H9 (cell line): ENCODE measurements around the gene CEACAM16. TPM values are rescaled to one million over a fixed set of nuclear protein-coding genes. Genes with fewer than 3 reads are reported as not detected.

ENCODE experiments used
- DNase-seq: peaks from one replicate; pipeline ENCODE4 v3.0.0-alpha.2; 2017
- H2AFZ ChIP-seq: one replicate; pipeline ENCODE4 v1.6.1; 2013; ENCODE audit warnings: mild to moderate bottlenecking, low read length, control low read depth, moderate library complexity
- H2AK5ac ChIP-seq: 2 replicates; pipeline ENCODE4 v1.6.1; 2013; ENCODE audit warnings: low read length, control low read depth, mixed read lengths; ENCODE audit not compliant: insufficient read length
- H2BK120ac ChIP-seq: one replicate; pipeline ENCODE4 v1.6.1; 2013; ENCODE audit warnings: low read depth, mild to moderate bottlenecking, low read length, control low read depth, inconsistent platforms; ENCODE audit not compliant: poor library complexity, severe bottlenecking
- H2BK12ac ChIP-seq: 2 replicates; pipeline ENCODE4 v1.6.1; 2013; ENCODE audit warnings: low read length, control low read depth, mixed read lengths, low read depth; ENCODE audit not compliant: insufficient read length
- H2BK15ac ChIP-seq: 2 replicates; pipeline ENCODE4 v1.6.1; 2013; ENCODE audit warnings: low read depth, low read length, control low read depth
- H2BK20ac ChIP-seq: one replicate; pipeline ENCODE4 v1.6.1; 2013; ENCODE audit warnings: low read depth, mild to moderate bottlenecking, low read length, control low read depth, inconsistent platforms; ENCODE audit not compliant: poor library complexity, severe bottlenecking
- H2BK5ac ChIP-seq: 2 replicates; pipeline ENCODE4 v1.6.1; 2013; ENCODE audit warnings: low read length, control low read depth, mixed read lengths; ENCODE audit not compliant: insufficient read length
- H3K14ac ChIP-seq: 2 replicates; pipeline ENCODE4 v1.6.1; 2013; ENCODE audit warnings: low read length, control low read depth; ENCODE audit not compliant: insufficient read depth
- H3K18ac ChIP-seq: 2 replicates; pipeline ENCODE4 v1.6.1; 2013; ENCODE audit warnings: low read depth, mild to moderate bottlenecking, mixed read lengths, low read length, control low read depth; ENCODE audit not compliant: insufficient read length
- H3K23ac ChIP-seq: 2 replicates; pipeline ENCODE4 v1.6.1; 2013; ENCODE audit warnings: low read length, control low read depth, mixed read lengths, low read depth; ENCODE audit not compliant: insufficient read length
- H3K23me2 ChIP-seq: 2 replicates; pipeline ENCODE4 v1.6.1; 2013; ENCODE audit warnings: low read depth, mild to moderate bottlenecking, mixed read lengths, low read length, control low read depth; ENCODE audit not compliant: insufficient read length, poor library complexity, severe bottlenecking
- H3K27ac ChIP-seq: 2 replicates; pipeline ENCODE4 v1.5.1; 2013; ENCODE audit warnings: low read length, control low read depth, mixed read lengths, low read depth; ENCODE audit not compliant: insufficient read length
- H3K27me3 ChIP-seq: 2 replicates; pipeline ENCODE4 v1.6.1; 2013; ENCODE audit warnings: low read length, control low read depth, inconsistent platforms; ENCODE audit not compliant: insufficient read depth
- H3K4ac ChIP-seq: 2 replicates; pipeline ENCODE4 v1.6.1; 2013; ENCODE audit warnings: low read depth, mild to moderate bottlenecking, control low read depth, inconsistent platforms, low read length, moderate library complexity
- H3K4me1 ChIP-seq: 2 replicates; pipeline ENCODE4 v1.6.1; 2013; ENCODE audit warnings: low read length, control low read depth, inconsistent platforms; ENCODE audit not compliant: insufficient read depth
- H3K4me2 ChIP-seq: 2 replicates; pipeline ENCODE4 v1.6.1; 2013; ENCODE audit warnings: low read length, control low read depth, mixed read lengths; ENCODE audit not compliant: insufficient read length, insufficient read depth
- H3K56ac ChIP-seq: 2 replicates; pipeline ENCODE4 v1.6.1; 2013; ENCODE audit warnings: low read depth, mild to moderate bottlenecking, mixed read lengths, low read length, control low read depth; ENCODE audit not compliant: insufficient read length
- H3K79me1 ChIP-seq: 2 replicates; pipeline ENCODE4 v1.6.1; 2013; ENCODE audit warnings: low read depth, mild to moderate bottlenecking, moderate library complexity, low read length, control low read depth, inconsistent platforms; ENCODE audit not compliant: insufficient read depth, poor library complexity, severe bottlenecking
- H3K79me2 ChIP-seq: 2 replicates; pipeline ENCODE4 v1.6.1; 2013; ENCODE audit warnings: low read length, control low read depth, inconsistent platforms; ENCODE audit not compliant: insufficient read depth
- H3K9ac ChIP-seq: 2 replicates; pipeline ENCODE4 v1.6.1; 2013; ENCODE audit warnings: low read length, control low read depth, mixed read lengths; ENCODE audit not compliant: insufficient read length; ENCODE audit errors: extremely low read depth
- H3K9me3 ChIP-seq: one replicate; pipeline ENCODE4 v1.6.1; 2013; ENCODE audit warnings: low read depth, low read length, inconsistent platforms; ENCODE audit not compliant: control insufficient read depth
- H3T11ph ChIP-seq: one replicate; pipeline ENCODE4 v1.6.1; 2013; ENCODE audit warnings: mild to moderate bottlenecking, low read length, control low read depth, inconsistent platforms
- H4K20me1 ChIP-seq: one replicate; pipeline ENCODE4 v1.6.1; 2013; ENCODE audit not compliant: control insufficient read depth, insufficient read length, insufficient read depth
- H4K5ac ChIP-seq: 2 replicates; pipeline ENCODE4 v1.6.1; 2013; ENCODE audit warnings: low read depth, mild to moderate bottlenecking, mixed read lengths, low read length, control low read depth; ENCODE audit not compliant: insufficient read length
- H4K8ac ChIP-seq: replicated peaks from 2 replicates; pipeline ENCODE4 v1.6.1; 2013; ENCODE audit warnings: low read length, control low read depth, mixed read lengths, low read depth; ENCODE audit not compliant: insufficient read length
- H4K91ac ChIP-seq: 2 replicates; pipeline ENCODE4 v1.6.1; 2013; ENCODE audit warnings: low read depth, mild to moderate bottlenecking, moderate library complexity, mixed read lengths, low read length, control low read depth; ENCODE audit not compliant: insufficient read length
- H3K27ac Mint-ChIP-seq, 3 experiments: 2 replicates in 2 of 3; 3 replicates in 1 of 3; pipeline ENCODE4 v1.8.0; 2020 to 2021; ENCODE audit warnings: mixed read lengths in 3 of 3, mild to moderate bottlenecking in 1 of 3, moderate library complexity in 1 of 3
- H3K27me3 Mint-ChIP-seq: 2 replicates; pipeline ENCODE4 v1.8.0; 2021; ENCODE audit warnings: low read depth, mild to moderate bottlenecking, moderate library complexity, mixed read lengths
- H3K36me3 Mint-ChIP-seq, 3 experiments: 2 replicates in 2 of 3; 3 replicates in 1 of 3; pipeline ENCODE4 v1.8.0; 2020 to 2021; ENCODE audit warnings: low read depth in 3 of 3, mixed read lengths in 3 of 3; ENCODE audit not compliant: insufficient read depth in 1 of 3
- H3K4me1 Mint-ChIP-seq, 2 experiments: 2 replicates each; pipeline ENCODE4 v1.8.0; 2020; ENCODE audit warnings: mixed read lengths in 2 of 2
- H3K4me3 Mint-ChIP-seq, 2 experiments: 2 replicates in 1 of 2; 3 replicates in 1 of 2; pipeline ENCODE4 v1.8.0; 2020 to 2021; ENCODE audit warnings: mild to moderate bottlenecking in 2 of 2, mixed read lengths in 2 of 2, moderate library complexity in 1 of 2
- H3K9me3 Mint-ChIP-seq, 2 experiments: 2 replicates in 1 of 2; 3 replicates in 1 of 2; pipeline ENCODE4 v1.8.0; 2020; ENCODE audit warnings: mild to moderate bottlenecking in 2 of 2, mixed read lengths in 2 of 2, moderate library complexity in 1 of 2
- CTCF ChIP-seq: fragments of 200-600 bp; sonication (generic); conservative IDR thresholded peaks from 3 replicates; pipeline ENCODE4 v1.8.0; 2021; ENCODE audit warnings: antibody characterized with exemption, mild to moderate bottlenecking
- WGBS: extraction: QIAGEN DNeasy Blood & Tissue Kit; methylation state at CpG from one replicate; pipeline ENCODE4 v1.1.7; 2013; ENCODE audit warnings: missing lambda C conversion rate, low lambda C conversion rate, mixed read lengths; ENCODE audit not compliant: insufficient read length; ENCODE audit errors: extremely low coverage; 5-methylcytosine and 5-hydroxymethylcytosine counted together
- total RNA-seq: library from RNA; stranded (reverse); gene quantifications from 2 replicates; pipeline ENCODE4 v1.2.1, GENCODE V29; 2021

CEACAM16 gene
- total RNA-seq, 1 experiment from 2014 or later: not detected

GRCh38 chr19:44754750-44755080 lies 55.8 kb downstream of the CEACAM16 start:
- H3K9me3 ChIP-seq: no peaks in the 10 kb centered on the region
- H2BK20ac ChIP-seq: no peak overlapping the region
- H3K9ac ChIP-seq: no peak overlapping the region
- Mint-ChIP-seq H3K27ac (no peak overlapping the region), H3K36me3 (no peaks in the 10 kb centered on the region; a peak in 1 of 7 replicates), H3K4me1 (peaks cover 22 to 41% of the 10 kb centered on the region in 2 experiments), H3K4me3 (peak overlapping the region; percentile 63 to 81), H3K9me3 (no peaks in the 10 kb centered on the region; a peak in 1 of 5 replicates), H3K27me3 (peaks cover 93% of the 10 kb centered on the region)
- no peak overlapping the region for H2AK5ac ChIP-seq
- TF ChIP-seq CTCF: no peak
- H3K4me1 ChIP-seq: no peaks in the 10 kb centered on the region
- peaks cover 40% of the 10 kb centered on the region for H3K27me3 ChIP-seq
- no peaks in the 10 kb centered on the region for H4K20me1 ChIP-seq
- no peaks in the 10 kb centered on the region for H3K79me2 ChIP-seq
- no peak overlapping the region for H3K18ac ChIP-seq
- H3K23me2 ChIP-seq: peaks cover 23% of the 10 kb centered on the region
- no peak overlapping the region for H2BK120ac ChIP-seq
- H4K8ac ChIP-seq: no peak overlapping the region
- no peak overlapping the region for H3K27ac ChIP-seq
- no peak overlapping the region for H2BK15ac ChIP-seq
- H4K91ac ChIP-seq: no peak overlapping the region
- peak overlapping the region; percentile 72 for H3K4me2 ChIP-seq
- H2AFZ ChIP-seq: no peak overlapping the region
- no peak overlapping the region for H3K14ac ChIP-seq
- no peaks in the 10 kb centered on the region for H3K79me1 ChIP-seq
- H4K5ac ChIP-seq: no peak overlapping the region
- H3K4ac ChIP-seq: no peak overlapping the region
- H2BK12ac ChIP-seq: no peak overlapping the region
- WGBS: no CpG with 5 or more reads among the region's 11 CpGs
- H3K56ac ChIP-seq: no peak overlapping the region
- no peak overlapping the region for H2BK5ac ChIP-seq
- no peak for DNase-seq
- H3K23ac ChIP-seq: no peak overlapping the region
- no peak overlapping the region for H3T11ph ChIP-seq
